ENCODE results near the gene MARCHF11.

Gene MARCHF11

GRCh38 chr5:16115140-16115539 is 64.5 kb downstream of the MARCHF11 start:
- TF ChIP-seq, protein P1, sequence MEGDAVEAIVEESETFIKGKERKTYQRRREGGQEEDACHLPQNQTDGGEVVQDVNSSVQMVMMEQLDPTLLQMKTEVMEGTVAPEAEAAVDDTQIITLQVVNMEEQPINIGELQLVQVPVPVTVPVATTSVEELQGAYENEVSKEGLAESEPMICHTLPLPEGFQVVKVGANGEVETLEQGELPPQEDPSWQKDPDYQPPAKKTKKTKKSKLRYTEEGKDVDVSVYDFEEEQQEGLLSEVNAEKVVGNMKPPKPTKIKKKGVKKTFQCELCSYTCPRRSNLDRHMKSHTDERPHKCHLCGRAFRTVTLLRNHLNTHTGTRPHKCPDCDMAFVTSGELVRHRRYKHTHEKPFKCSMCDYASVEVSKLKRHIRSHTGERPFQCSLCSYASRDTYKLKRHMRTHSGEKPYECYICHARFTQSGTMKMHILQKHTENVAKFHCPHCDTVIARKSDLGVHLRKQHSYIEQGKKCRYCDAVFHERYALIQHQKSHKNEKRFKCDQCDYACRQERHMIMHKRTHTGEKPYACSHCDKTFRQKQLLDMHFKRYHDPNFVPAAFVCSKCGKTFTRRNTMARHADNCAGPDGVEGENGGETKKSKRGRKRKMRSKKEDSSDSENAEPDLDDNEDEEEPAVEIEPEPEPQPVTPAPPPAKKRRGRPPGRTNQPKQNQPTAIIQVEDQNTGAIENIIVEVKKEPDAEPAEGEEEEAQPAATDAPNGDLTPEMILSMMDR (IDR thresholded peaks at IDR 0.05): no peak
- H3K27ac ChIP-seq: no peak overlapping the region
- no peaks in the 10 kb centered on the region for H3K9me3 ChIP-seq
- H3K27me3 ChIP-seq: no peaks in the 10 kb centered on the region
- no peaks in the 10 kb centered on the region for H3K4me1 ChIP-seq (ENCODE audit: control insufficient read depth in 1 of 2, insufficient read depth in 1 of 2, low read depth in 1 of 2, low read length in 1 of 2)
- H3K4me3 ChIP-seq (ENCODE audit: low read depth in 1 of 2, low read length in 1 of 2): no peak overlapping the region
- H3K36me3 ChIP-seq: no peaks in the 10 kb centered on the region

DNA sequence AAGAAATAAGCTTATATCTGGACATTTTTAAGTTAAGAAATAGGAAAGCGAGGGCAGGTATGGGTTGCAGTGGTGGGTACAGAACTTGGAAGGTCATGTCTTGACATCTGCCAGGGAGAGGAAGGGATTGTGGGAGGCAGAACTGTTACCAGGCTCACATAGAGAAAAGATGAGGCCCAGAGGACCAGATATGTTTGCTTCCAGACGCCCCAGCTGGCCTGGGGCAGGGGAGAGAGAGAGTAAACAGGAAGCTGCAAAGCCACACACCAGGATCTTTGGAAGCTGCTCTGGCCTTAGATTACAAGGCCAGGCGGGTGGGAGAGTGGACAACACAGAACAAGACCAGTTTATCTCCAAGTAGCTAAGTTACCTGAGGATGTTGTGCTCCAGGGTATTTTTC is 71.2 kb downstream of the MARCHF11 start:
- H3K36me3 ChIP-seq: no peaks in the 10 kb centered on the region
- no peaks in the 10 kb centered on the region for H3K9me3 ChIP-seq
- no peaks in the 10 kb centered on the region for H3K27me3 ChIP-seq
- no peaks in the 10 kb centered on the region for H3K4me1 ChIP-seq (ENCODE audit: control insufficient read depth in 1 of 2, insufficient read depth in 1 of 2, low read depth in 1 of 2, low read length in 1 of 2)
- no peak overlapping the region for H3K27ac ChIP-seq
- H3K4me3 ChIP-seq (ENCODE audit: low read depth in 1 of 2, low read length in 1 of 2): no peak overlapping the region
- TF ChIP-seq, protein P1 (IDR thresholded peaks at IDR 0.05): no peak

DNA sequence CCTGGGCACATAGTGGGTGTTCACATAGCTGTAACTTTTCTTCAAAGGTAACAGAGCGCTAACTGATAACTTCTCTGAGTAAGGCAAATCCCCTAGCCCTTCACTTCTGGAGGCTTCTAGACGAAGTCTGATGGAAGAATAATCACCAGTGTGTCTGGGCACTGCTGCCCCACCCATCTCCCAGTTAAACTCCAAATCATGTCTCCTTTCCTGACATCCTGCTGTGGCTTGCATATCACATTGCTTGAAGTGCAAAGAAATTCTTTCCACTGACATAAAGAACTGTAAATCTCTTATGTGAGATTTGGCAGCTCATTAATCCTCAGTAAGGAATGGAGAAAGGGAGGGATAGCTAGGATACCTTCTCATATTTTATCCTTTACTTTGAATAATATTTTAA is 74.6 kb downstream of the MARCHF11 start:
- H3K9me3 ChIP-seq: no peaks in the 10 kb centered on the region
- H3K36me3 ChIP-seq: no peaks in the 10 kb centered on the region
- H3K27me3 ChIP-seq: no peaks in the 10 kb centered on the region
- TF ChIP-seq, protein P1 (IDR thresholded peaks at IDR 0.05): no peak
- H3K4me1 ChIP-seq (ENCODE audit: control insufficient read depth in 1 of 2, insufficient read depth in 1 of 2, low read depth in 1 of 2, low read length in 1 of 2): no peaks in the 10 kb centered on the region
- H3K27ac ChIP-seq: no peak overlapping the region
- no peak overlapping the region for H3K4me3 ChIP-seq (ENCODE audit: low read depth in 1 of 2, low read length in 1 of 2)

DNA sequence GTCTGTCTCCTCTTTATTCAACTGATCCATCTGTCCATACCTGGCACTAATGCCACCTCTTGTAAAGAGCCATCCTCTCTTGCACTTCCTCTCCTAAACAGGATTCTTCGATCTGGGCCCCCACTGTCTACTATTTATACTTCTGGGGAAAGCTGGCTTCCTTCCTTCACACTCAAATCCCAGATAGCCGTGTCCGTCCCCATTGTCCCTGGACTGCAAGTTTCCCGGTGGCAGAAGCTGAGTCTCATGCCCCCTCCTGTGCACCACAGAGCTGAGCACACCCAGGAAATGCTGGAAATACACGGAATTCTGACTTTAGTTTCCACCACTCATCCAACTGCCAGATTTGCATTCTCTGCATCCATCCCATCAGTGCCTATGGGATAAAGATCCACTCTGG is 84.0 kb downstream of the MARCHF11 start:
- no peaks in the 10 kb centered on the region for H3K36me3 ChIP-seq
- H3K9me3 ChIP-seq: no peaks in the 10 kb centered on the region
- no peaks in the 10 kb centered on the region for H3K27me3 ChIP-seq
- no peak overlapping the region for H3K4me3 ChIP-seq (ENCODE audit: low read depth in 1 of 2, low read length in 1 of 2)
- TF ChIP-seq, protein P1 (IDR thresholded peaks at IDR 0.05): no peak
- no peak overlapping the region for H3K27ac ChIP-seq
- no peaks in the 10 kb centered on the region for H3K4me1 ChIP-seq (ENCODE audit: control insufficient read depth in 1 of 2, insufficient read depth in 1 of 2, low read depth in 1 of 2, low read length in 1 of 2)

GRCh38 chr5:16090270-16090669 is 89.3 kb downstream of the MARCHF11 start:
- Histone ChIP-seq H3K36me3 (no peaks in the 10 kb centered on the region), H3K27ac (no peak overlapping the region), H3K9me3 (no peaks in the 10 kb centered on the region), H3K27me3 (no peaks in the 10 kb centered on the region), H3K4me3 (ENCODE audit: low read depth in 1 of 2, low read length in 1 of 2) (no peak overlapping the region), H3K4me1 (ENCODE audit: control insufficient read depth in 1 of 2, insufficient read depth in 1 of 2, low read depth in 1 of 2, low read length in 1 of 2) (no peaks in the 10 kb centered on the region)
- TF ChIP-seq, protein P1 (IDR thresholded peaks at IDR 0.05): no peak

DNA sequence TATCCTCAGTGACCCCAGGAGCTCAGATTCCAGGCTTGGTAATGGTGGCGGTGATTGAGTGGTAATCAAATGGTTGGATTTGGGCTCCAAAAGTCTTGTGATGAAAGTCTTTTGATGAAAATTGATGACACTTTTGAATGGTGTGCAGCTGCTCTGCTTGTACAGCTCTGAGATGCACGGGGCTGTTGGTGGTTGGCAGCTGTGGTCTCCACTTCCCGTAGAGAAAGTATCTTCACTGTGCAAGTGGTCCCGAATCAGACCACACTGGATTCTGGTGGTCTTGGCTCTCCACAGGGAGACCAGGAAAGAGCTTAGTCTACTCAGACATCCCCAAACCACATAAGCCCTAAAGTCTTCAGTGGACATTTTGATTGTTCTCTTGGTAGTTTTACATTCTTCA is 96.6 kb downstream of the MARCHF11 start:
- Histone ChIP-seq H3K4me3 (ENCODE audit: low read depth in 1 of 2, low read length in 1 of 2) (no peak overlapping the region), H3K27me3 (no peaks in the 10 kb centered on the region), H3K4me1 (ENCODE audit: control insufficient read depth in 1 of 2, insufficient read depth in 1 of 2, low read depth in 1 of 2, low read length in 1 of 2) (no peaks in the 10 kb centered on the region), H3K9me3 (no peaks in the 10 kb centered on the region), H3K27ac (no peak overlapping the region), H3K36me3 (no peaks in the 10 kb centered on the region)
- TF ChIP-seq, protein P1 (IDR thresholded peaks at IDR 0.05): no peak

Measured in neutrophil (primary cell).